Neural cell (in vitro differentiated cells): ENCODE results near the gene AHI1. TPM values are rescaled to one million over a fixed set of nuclear protein-coding genes. Genes with fewer than 3 reads are reported as not detected.

ENCODE experiments used
- H2AFZ ChIP-seq: fragments of 200-600, 300-800 bp; sonication (generic), shearing (Covaris generic); 2 replicates; pipeline ENCODE4 v1.6.0; 2014; ENCODE audit warnings: low read depth, mild to moderate bottlenecking, antibody characterized with exemption, low read length, moderate library complexity
- H3F3A ChIP-seq: fragments of 200-600 bp; shearing (Covaris generic); 2 replicates; pipeline ENCODE4 v1.6.1; 2016; ENCODE audit warnings: mild to moderate bottlenecking, moderate library complexity, mixed read lengths, antibody characterized with exemption, low read length; ENCODE audit not compliant: insufficient read depth, poor library complexity, severe bottlenecking
- H3K27ac ChIP-seq: fragments of 200-600, 300-800 bp; sonication (generic), shearing (Covaris generic); 2 replicates; pipeline ENCODE4 v1.5.1; 2014; ENCODE audit warnings: mild to moderate bottlenecking, low read length, moderate library complexity
- H3K27me3 ChIP-seq: fragments of 300-800, 200-600 bp; sonication (generic), shearing (Covaris generic); 2 replicates; pipeline ENCODE4 v1.6.0; 2014; ENCODE audit warnings: mild to moderate bottlenecking, low read depth, low read length, moderate library complexity; ENCODE audit not compliant: insufficient read depth
- H3K36me3 ChIP-seq: fragments of 300-800, 200-600 bp; sonication (generic), shearing (Covaris generic); 2 replicates; pipeline ENCODE4 v1.5.1; 2014; ENCODE audit warnings: mild to moderate bottlenecking, antibody characterized with exemption, low read length, moderate library complexity; ENCODE audit not compliant: insufficient read depth
- H3K4me2 ChIP-seq: fragments of 300-800, 200-600 bp; sonication (generic), shearing (Covaris generic); 2 replicates; pipeline ENCODE4 v1.6.0; 2014; ENCODE audit warnings: mild to moderate bottlenecking, low read length
- H3K4me3 ChIP-seq: fragments of 300-800, 200-600 bp; sonication (generic), shearing (Covaris generic); 2 replicates; pipeline ENCODE4 v1.5.1; 2014; ENCODE audit warnings: mild to moderate bottlenecking, low read length, moderate library complexity
- H3K79me2 ChIP-seq: fragments of 200-600 bp; shearing (Covaris generic); replicated peaks from 2 replicates; pipeline ENCODE4 v1.6.0; 2014; ENCODE audit warnings: mild to moderate bottlenecking, low read length, moderate library complexity; ENCODE audit not compliant: insufficient read depth
- H3K9ac ChIP-seq: fragments of 300-800, 200-600 bp; sonication (generic), shearing (Covaris generic); 2 replicates; pipeline ENCODE4 v1.6.1; 2016; ENCODE audit warnings: mild to moderate bottlenecking, low read length, mixed read lengths
- H3K9me2 ChIP-seq: fragments of 200-600 bp; shearing (Covaris generic); 2 replicates; pipeline ENCODE4 v1.6.1; 2016; ENCODE audit warnings: mild to moderate bottlenecking, low read length, mixed read lengths; ENCODE audit not compliant: insufficient read depth
- H3K9me3 ChIP-seq: fragments of 200-600, 300-800 bp; sonication (generic), shearing (Covaris generic); 2 replicates; pipeline ENCODE4 v1.6.1; 2016; ENCODE audit warnings: mild to moderate bottlenecking, mixed run types, low read length, moderate library complexity, mixed read lengths
- H4K20me1 ChIP-seq: fragments of 200-600 bp; shearing (Covaris generic); 2 replicates; pipeline ENCODE4 v1.6.1; 2016; ENCODE audit warnings: mild to moderate bottlenecking, mixed run types; ENCODE audit not compliant: insufficient read depth
- CTCF ChIP-seq: fragments of 450-650 bp; IDR thresholded peaks from 2 replicates; pipeline ENCODE4 v1.5.1; 2014; ENCODE audit warnings: antibody characterized with exemption, mild to moderate bottlenecking, moderate library complexity; ENCODE audit not compliant: poor library complexity, severe bottlenecking
- EP300 ChIP-seq: fragments of 450-650 bp; conservative IDR thresholded peaks from 2 replicates; pipeline ENCODE4 v1.6.1; 2014; ENCODE audit warnings: antibody characterized with exemption, mild to moderate bottlenecking, moderate library complexity; ENCODE audit not compliant: poor library complexity, severe bottlenecking
- EZH2 ChIP-seq: fragments of 200-600, 300-800 bp; shearing (Covaris generic), sonication (generic); IDR thresholded peaks from 2 replicates; pipeline ENCODE4 v1.6.1; 2014; ENCODE audit warnings: antibody characterized with exemption, low read length, borderline replicate concordance, mild to moderate bottlenecking; ENCODE audit not compliant: insufficient read depth, poor library complexity, severe bottlenecking
- MXI1 ChIP-seq: fragments of 450-650 bp; conservative IDR thresholded peaks from 2 replicates; pipeline ENCODE4 v1.6.1; 2014; ENCODE audit warnings: antibody characterized with exemption, mild to moderate bottlenecking; ENCODE audit not compliant: poor library complexity, severe bottlenecking
- POLR2AphosphoS5 ChIP-seq: IDR thresholded peaks from 2 replicates; pipeline ENCODE4 v1.6.1; 2012
- RAD21 ChIP-seq: fragments of 450-650 bp; conservative IDR thresholded peaks from 2 replicates; pipeline ENCODE4 v1.6.1; 2014; ENCODE audit warnings: antibody characterized with exemption, mild to moderate bottlenecking, moderate library complexity
- REST ChIP-seq: IDR thresholded peaks from 2 replicates; pipeline ENCODE4 v1.6.1; 2012; ENCODE audit warnings: borderline replicate concordance
- SMC3 ChIP-seq: fragments of 450-650 bp; conservative IDR thresholded peaks from 2 replicates; pipeline ENCODE4 v1.6.1; 2014; ENCODE audit warnings: antibody characterized with exemption, mild to moderate bottlenecking, moderate library complexity; ENCODE audit not compliant: poor library complexity
- TAF1 ChIP-seq: IDR thresholded peaks from 2 replicates; pipeline ENCODE4 v1.6.1; 2012; ENCODE audit warnings: low read depth
- polyA plus RNA-seq: library from polyadenylated mRNA; depleted of rRNA; stranded (reverse); fragments of >200 nt; gene quantifications from 2 replicates; pipeline ENCODE4 v1.2.3, GENCODE V29; 2014

The AHI1 gene
- polyA plus RNA-seq, 1 donor from 2014 or later: 58.2 TPM

DNA sequence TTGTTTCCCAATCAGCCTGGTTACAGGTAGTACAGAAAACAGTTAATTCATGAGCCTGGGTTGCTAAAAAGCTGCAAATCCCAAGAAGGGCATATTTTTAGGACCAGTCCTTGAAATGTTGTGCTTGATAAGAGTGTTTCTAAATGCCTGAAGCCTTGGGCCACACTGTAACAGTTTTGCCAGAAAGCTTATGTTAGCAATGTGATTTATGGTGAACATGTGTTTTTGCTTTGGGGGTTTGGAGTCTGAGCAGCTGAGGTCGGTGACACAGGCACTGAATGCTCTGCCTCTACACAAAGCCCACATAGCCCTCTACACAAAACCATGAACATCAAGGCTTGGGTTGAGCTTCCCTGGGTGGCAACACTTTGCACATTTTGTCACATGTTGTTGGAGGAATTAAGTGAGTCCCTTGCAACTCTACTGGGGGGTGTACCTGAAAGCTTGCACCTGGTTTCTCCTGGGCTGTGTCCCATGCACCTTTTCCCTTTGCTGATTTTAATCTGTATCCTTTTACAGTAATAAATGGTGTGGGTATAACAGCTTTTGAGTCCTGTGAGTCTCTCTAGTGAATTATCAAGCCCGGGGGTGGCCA, 22.2 kb downstream of the AHI1 start:
- Histone ChIP-seq H4K20me1 (no peaks in the 10 kb centered on the region), H3K9me2 (no peaks in the 10 kb centered on the region), H3K4me2 (no peak overlapping the region), H3K36me3 (no peaks in the 10 kb centered on the region), H3K4me3 (no peak overlapping the region), H3K79me2 (no peaks in the 10 kb centered on the region), H3K9ac (no peak overlapping the region), H3K27me3 (no peaks in the 10 kb centered on the region), H2AFZ (no peak overlapping the region), H3K27ac (no peak overlapping the region), H3F3A (no peaks in the 10 kb centered on the region), H3K9me3 (peaks cover 17% of the 10 kb centered on the region)
- TF ChIP-seq MXI1 (no peak), CTCF (no peak), REST (no peak), SMC3 (no peak)

GRCh38 chr6:135474362-135474761, 23.2 kb downstream of the AHI1 start:
- Histone ChIP-seq H3K79me2 (no peaks in the 10 kb centered on the region), H3K27ac (no peak overlapping the region), H3K4me3 (no peak overlapping the region), H3K9me3 (peaks cover 11% of the 10 kb centered on the region), H2AFZ (no peak overlapping the region), H3K9ac (no peak overlapping the region), H3F3A (no peaks in the 10 kb centered on the region), H3K27me3 (no peaks in the 10 kb centered on the region), H3K9me2 (no peaks in the 10 kb centered on the region), H4K20me1 (no peaks in the 10 kb centered on the region), H3K4me2 (no peak overlapping the region), H3K36me3 (no peaks in the 10 kb centered on the region)
- no peak for TF ChIP-seq MXI1
- TF ChIP-seq EP300: no peak
- TF ChIP-seq POLR2AphosphoS5: no peak
- TF ChIP-seq TAF1: no peak
- no peak for TF ChIP-seq RAD21
- TF ChIP-seq CTCF: no peak
- TF ChIP-seq EZH2: no peak
- TF ChIP-seq REST: no peak
- TF ChIP-seq SMC3: no peak
